Measurements from ENCODE around the gene GLB1L2. TPM values are rescaled to one million over a fixed set of nuclear protein-coding genes. Genes with fewer than 3 reads are reported as not detected.

GLB1L2 gene
- total and polyA plus RNA-seq, 2 donors (not counting 1 experiment from before 2014, with no cell fraction given), result under 0.01 to 0.11 TPM

- no peaks in the 10 kb centered on the region for H3K9me3 ChIP-seq (ENCODE audit: control insufficient read depth, insufficient read depth, low read depth, low read length)
- no peak overlapping the region for H3K9ac ChIP-seq (ENCODE audit: insufficient read depth, low read length)
- H3K4me3 ChIP-seq (replicated peaks in 1 of 4; ENCODE audit: control extremely low read depth in 1 of 4, insufficient read depth in 1 of 4, low read depth in 3 of 4, low read length in 4 of 4), result no peak overlapping the region
- no peaks in the 10 kb centered on the region for H3K36me3 ChIP-seq (ENCODE audit: control insufficient read depth, insufficient read depth, low read length)
- no peak overlapping the region for H3K27ac ChIP-seq (ENCODE audit: insufficient read depth, low read length)
- H3K4me1 ChIP-seq (ENCODE audit: control insufficient read depth, extremely low read depth, insufficient read depth, low read length), result no peaks in the 10 kb centered on the region
- no peak overlapping the region for H3K4me2 ChIP-seq (ENCODE audit: extremely low read depth, insufficient read depth, low read length)
- H3K27me3 ChIP-seq (ENCODE audit: control insufficient read depth, insufficient read depth, low read length), result no peaks in the 10 kb centered on the region
- no peak for TF ChIP-seq EZH2 (IDR thresholded peaks at IDR 0.05; ENCODE audit: low read length, missing control alignments)
- no peak for TF ChIP-seq CTCF (conservative IDR thresholded peaks at IDR 0.05 in 1 of 2, IDR thresholded peaks at IDR 0.05 in 1 of 2; ENCODE audit: low read depth in 1 of 2, low read length in 2 of 2)
- no peaks in the 10 kb centered on the region for H4K20me1 ChIP-seq (ENCODE audit: control insufficient read depth, extremely low read depth, insufficient read depth, low read length)
- DNase-seq (ENCODE audit: low read depth in 2 of 2), result no peak
- no peak overlapping the region for H2AFZ ChIP-seq (ENCODE audit: low read length)
- no peaks in the 10 kb centered on the region for H3K79me2 ChIP-seq (ENCODE audit: control insufficient read depth, insufficient read depth, low read length)
These were observed 8.7 kb downstream of the GLB1L2 start for GRCh38 chr11:134340354-134340964.

GRCh38 chr11:134341805-134342571, 10.2 kb downstream of the GLB1L2 start:
- no peaks in the 10 kb centered on the region for H3K9me3 ChIP-seq (ENCODE audit: control insufficient read depth, insufficient read depth, low read depth, low read length)
- no peak for DNase-seq (ENCODE audit: low read depth in 2 of 2)
- H3K36me3 ChIP-seq (ENCODE audit: control insufficient read depth, insufficient read depth, low read length), result no peaks in the 10 kb centered on the region
- H2AFZ ChIP-seq (ENCODE audit: low read length), result no peak overlapping the region
- H3K4me1 ChIP-seq (ENCODE audit: control insufficient read depth, extremely low read depth, insufficient read depth, low read length), result no peaks in the 10 kb centered on the region
- TF ChIP-seq CTCF (conservative IDR thresholded peaks at IDR 0.05 in 1 of 2, IDR thresholded peaks at IDR 0.05 in 1 of 2; ENCODE audit: low read depth in 1 of 2, low read length in 2 of 2), result no peak
- TF ChIP-seq EZH2 (IDR thresholded peaks at IDR 0.05; ENCODE audit: low read length, missing control alignments), result no peak
- no peak overlapping the region for H3K4me2 ChIP-seq (ENCODE audit: extremely low read depth, insufficient read depth, low read length)
- H3K9ac ChIP-seq (ENCODE audit: insufficient read depth, low read length), result no peak overlapping the region
- no peak overlapping the region for H3K4me3 ChIP-seq (replicated peaks in 1 of 4; ENCODE audit: control extremely low read depth in 1 of 4, insufficient read depth in 1 of 4, low read depth in 3 of 4, low read length in 4 of 4)
- no peak overlapping the region for H3K27ac ChIP-seq (ENCODE audit: insufficient read depth, low read length)
- no peaks in the 10 kb centered on the region for H3K79me2 ChIP-seq (ENCODE audit: control insufficient read depth, insufficient read depth, low read length)
- H3K27me3 ChIP-seq (ENCODE audit: control insufficient read depth, insufficient read depth, low read length), result no peaks in the 10 kb centered on the region
- no peaks in the 10 kb centered on the region for H4K20me1 ChIP-seq (ENCODE audit: control insufficient read depth, extremely low read depth, insufficient read depth, low read length)

GRCh38 chr11:134342572-134343340, 11.0 kb downstream of the GLB1L2 start:
- H3K9ac ChIP-seq (ENCODE audit: insufficient read depth, low read length), result no peak overlapping the region
- no peak for TF ChIP-seq CTCF (conservative IDR thresholded peaks at IDR 0.05 in 1 of 2, IDR thresholded peaks at IDR 0.05 in 1 of 2; ENCODE audit: low read depth in 1 of 2, low read length in 2 of 2)
- no peak for TF ChIP-seq EZH2 (IDR thresholded peaks at IDR 0.05; ENCODE audit: low read length, missing control alignments)
- H3K4me3 ChIP-seq (replicated peaks in 1 of 4; ENCODE audit: control extremely low read depth in 1 of 4, insufficient read depth in 1 of 4, low read depth in 3 of 4, low read length in 4 of 4), result no peak overlapping the region
- no peaks in the 10 kb centered on the region for H4K20me1 ChIP-seq (ENCODE audit: control insufficient read depth, extremely low read depth, insufficient read depth, low read length)
- no peak overlapping the region for H3K27ac ChIP-seq (ENCODE audit: insufficient read depth, low read length)
- H3K36me3 ChIP-seq (ENCODE audit: control insufficient read depth, insufficient read depth, low read length), result no peaks in the 10 kb centered on the region
- no peak overlapping the region for H3K4me2 ChIP-seq (ENCODE audit: extremely low read depth, insufficient read depth, low read length)
- H3K9me3 ChIP-seq (ENCODE audit: control insufficient read depth, insufficient read depth, low read depth, low read length), result no peaks in the 10 kb centered on the region
- no peaks in the 10 kb centered on the region for H3K27me3 ChIP-seq (ENCODE audit: control insufficient read depth, insufficient read depth, low read length)
- no peak for DNase-seq (ENCODE audit: low read depth in 2 of 2)
- H2AFZ ChIP-seq (ENCODE audit: low read length), result no peak overlapping the region
- H3K4me1 ChIP-seq (ENCODE audit: control insufficient read depth, extremely low read depth, insufficient read depth, low read length), result no peaks in the 10 kb centered on the region
- no peaks in the 10 kb centered on the region for H3K79me2 ChIP-seq (ENCODE audit: control insufficient read depth, insufficient read depth, low read length)
